ENCODE measurements around the gene AMY2A. TPM values are rescaled to one million over a fixed set of nuclear protein-coding genes. Genes with fewer than 3 reads are reported as not detected.
"Not testable (repeated sequence)": the region's sequence is repeated elsewhere in the genome, so short reads cannot be mapped to it uniquely, and the experiment has no call there.

AMY2A gene
- not detected for total RNA-seq
- 0.26 TPM for polyA plus RNA-seq (ENCODE audit: insufficient read depth, low read depth, low replicate concordance)
- long read RNA-seq, donor 1 = 0 reads
- long read RNA-seq, donor 2 = 0 reads
- long read RNA-seq, donor 3 = 0 reads
- long read RNA-seq, donor 4 = 0 reads
- long read RNA-seq, donor 5 = 0 reads
- long read RNA-seq, donor 6 = 0 reads
- long read RNA-seq, donor 7 = 0 reads
- long read RNA-seq, donor 8 = 0 reads
- long read RNA-seq, donor 9 = 0 reads
- long read RNA-seq, donor 10 = 0 reads

DNA sequence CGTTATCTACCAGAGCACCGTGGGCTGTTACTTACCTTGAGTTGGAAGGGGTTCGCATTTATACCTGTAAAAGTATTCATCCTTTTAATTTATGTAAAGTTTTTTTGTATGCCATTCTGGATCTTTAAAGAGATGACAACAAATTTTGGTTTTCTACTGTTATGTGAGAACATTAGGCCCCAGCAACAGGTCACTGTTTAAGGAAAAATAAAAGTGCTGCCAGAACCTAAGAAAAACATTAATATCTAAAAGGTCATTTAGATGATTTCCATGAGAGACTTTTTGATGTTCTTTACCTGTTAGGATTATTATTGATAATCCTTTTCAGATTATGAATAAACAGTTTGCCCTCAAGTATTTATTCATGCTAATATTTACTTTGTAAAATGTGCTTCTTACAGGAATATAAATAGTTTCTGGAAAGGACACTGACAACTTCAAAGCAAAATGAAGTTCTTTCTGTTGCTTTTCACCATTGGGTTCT lies at the start of gene AMY2A:
Gene AMY2A (plus strand): TSS at position 434 of the 484 bp plus-strand sequence. CDS start 14 bp downstream, at position 448.
- intact Hi-C loops (cut with DNase I); H3K4me3 ChIP-seq (ENCODE audit: low read length in 3 of 3); H3K9me3 ChIP-seq (ENCODE audit: control insufficient read depth in 2 of 3, insufficient read depth in 1 of 3, low read length in 3 of 3); FAIRE-seq; H3K4me1 ChIP-seq (ENCODE audit: control insufficient read depth in 2 of 3, insufficient read depth in 2 of 3, low read depth in 1 of 3, low read length in 3 of 3); H3K9ac ChIP-seq (ENCODE audit: low read length in 3 of 3); H3K36me3 ChIP-seq (ENCODE audit: control insufficient read depth in 2 of 3, insufficient read depth in 3 of 3, low read length in 3 of 3); H3K27me3 ChIP-seq (ENCODE audit: control insufficient read depth, insufficient read depth, low read length); H3K27ac ChIP-seq (ENCODE audit: low read depth in 2 of 2, low read length in 2 of 2); DNase-seq: not testable (repeated sequence)

DNA sequence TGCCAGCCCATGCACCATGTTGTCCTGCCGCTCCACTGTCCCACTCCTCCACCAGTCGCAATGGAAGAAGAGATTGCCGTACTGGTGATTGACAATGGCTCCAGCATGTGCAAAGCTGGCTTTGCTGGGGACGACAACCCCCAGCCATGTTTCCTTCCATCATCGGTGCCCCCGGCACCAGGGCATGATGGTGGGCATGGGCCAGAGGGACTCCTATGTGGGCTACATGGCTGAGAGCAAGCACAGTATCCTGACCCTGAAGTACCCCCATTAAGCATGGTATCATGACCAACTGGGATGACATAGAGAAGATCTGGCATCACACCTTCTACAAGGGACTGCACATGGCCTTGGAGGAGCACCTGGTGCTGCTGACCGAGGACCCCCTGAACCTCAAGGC lies 47.7 kb upstream of the AMY2A start:
- no peaks in the 10 kb centered on the region for H3K4me1 ChIP-seq (ENCODE audit: control insufficient read depth in 2 of 3, insufficient read depth in 2 of 3, low read depth in 1 of 3, low read length in 3 of 3)
- intact Hi-C loops (cut with DNase I) = no loop called here
- TF ChIP-seq, protein P1, sequence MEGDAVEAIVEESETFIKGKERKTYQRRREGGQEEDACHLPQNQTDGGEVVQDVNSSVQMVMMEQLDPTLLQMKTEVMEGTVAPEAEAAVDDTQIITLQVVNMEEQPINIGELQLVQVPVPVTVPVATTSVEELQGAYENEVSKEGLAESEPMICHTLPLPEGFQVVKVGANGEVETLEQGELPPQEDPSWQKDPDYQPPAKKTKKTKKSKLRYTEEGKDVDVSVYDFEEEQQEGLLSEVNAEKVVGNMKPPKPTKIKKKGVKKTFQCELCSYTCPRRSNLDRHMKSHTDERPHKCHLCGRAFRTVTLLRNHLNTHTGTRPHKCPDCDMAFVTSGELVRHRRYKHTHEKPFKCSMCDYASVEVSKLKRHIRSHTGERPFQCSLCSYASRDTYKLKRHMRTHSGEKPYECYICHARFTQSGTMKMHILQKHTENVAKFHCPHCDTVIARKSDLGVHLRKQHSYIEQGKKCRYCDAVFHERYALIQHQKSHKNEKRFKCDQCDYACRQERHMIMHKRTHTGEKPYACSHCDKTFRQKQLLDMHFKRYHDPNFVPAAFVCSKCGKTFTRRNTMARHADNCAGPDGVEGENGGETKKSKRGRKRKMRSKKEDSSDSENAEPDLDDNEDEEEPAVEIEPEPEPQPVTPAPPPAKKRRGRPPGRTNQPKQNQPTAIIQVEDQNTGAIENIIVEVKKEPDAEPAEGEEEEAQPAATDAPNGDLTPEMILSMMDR (IDR thresholded peaks at IDR 0.05; ENCODE audit: borderline replicate concordance, extremely low read depth, insufficient read depth) = no peak
- no peak overlapping the region for H3K9ac ChIP-seq (ENCODE audit: low read length in 3 of 3)
- DNase-seq (no peak), FAIRE-seq (no peak)
- no peaks in the 10 kb centered on the region for H3K36me3 ChIP-seq (ENCODE audit: control insufficient read depth in 2 of 3, insufficient read depth in 3 of 3, low read length in 3 of 3)
- H3K27ac ChIP-seq (ENCODE audit: low read depth in 2 of 2, low read length in 2 of 2) = no peak overlapping the region
- no peaks in the 10 kb centered on the region for H3K9me3 ChIP-seq (ENCODE audit: control insufficient read depth in 2 of 3, insufficient read depth in 1 of 3, low read length in 3 of 3)
- no peaks in the 10 kb centered on the region for H3K27me3 ChIP-seq (ENCODE audit: control insufficient read depth, insufficient read depth, low read length)
- H3K4me3 ChIP-seq (ENCODE audit: low read length in 3 of 3) = no peak overlapping the region

DNA sequence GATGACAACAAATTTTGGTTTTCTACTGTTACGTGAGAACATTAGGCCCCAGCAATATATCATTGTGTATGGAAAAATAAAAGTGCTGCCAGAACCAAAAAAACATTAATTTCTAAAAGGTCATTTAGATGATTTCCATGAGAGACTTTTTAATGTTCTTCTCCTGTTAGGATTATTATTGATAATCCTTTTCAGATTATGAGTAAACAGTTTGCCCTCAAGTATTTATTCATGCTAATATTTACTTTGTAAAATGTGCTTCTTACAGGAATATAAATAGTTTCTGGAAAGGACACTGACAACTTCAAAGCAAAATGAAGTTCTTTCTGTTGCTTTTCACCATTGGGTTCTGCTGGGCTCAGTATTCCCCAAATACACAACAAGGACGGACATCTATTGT lies 45.9 kb upstream of the AMY2A start, which contains the start of gene AMY2B:
Gene AMY2B (plus strand): TSS at position 301 of the 400 bp plus-strand sequence. CDS start 14 bp downstream, at position 315.
- H3K27ac ChIP-seq (ENCODE audit: low read depth in 2 of 2, low read length in 2 of 2) = not testable (repeated sequence)

DNA sequence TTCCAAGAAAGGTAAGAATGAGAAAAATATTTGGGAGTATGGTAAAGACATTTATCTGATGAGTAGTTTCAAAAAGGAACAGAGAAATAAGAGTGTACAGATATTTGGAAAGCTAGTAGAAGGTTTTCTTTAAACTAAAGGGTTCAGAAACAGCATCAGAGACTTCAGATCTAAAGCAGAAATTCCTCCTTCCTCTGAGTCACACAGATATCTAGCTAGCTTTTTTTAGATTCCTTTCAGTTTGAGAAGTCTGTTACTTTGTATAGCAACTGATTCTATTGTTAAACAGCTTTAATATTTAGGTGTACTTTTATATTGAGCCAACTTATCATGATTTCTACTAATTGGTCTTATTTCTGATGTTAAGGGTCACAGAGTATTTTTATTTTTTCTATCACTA lies 41.2 kb upstream of the AMY2A start:
- Histone ChIP-seq H3K4me3 (ENCODE audit: low read length in 3 of 3) (no peak overlapping the region), H3K36me3 (ENCODE audit: control insufficient read depth in 2 of 3, insufficient read depth in 3 of 3, low read length in 3 of 3) (no peaks in the 10 kb centered on the region), H3K9me3 (ENCODE audit: control insufficient read depth in 2 of 3, insufficient read depth in 1 of 3, low read length in 3 of 3) (no peaks in the 10 kb centered on the region), H3K27me3 (ENCODE audit: control insufficient read depth, insufficient read depth, low read length) (no peaks in the 10 kb centered on the region), H3K4me1 (ENCODE audit: control insufficient read depth in 2 of 3, insufficient read depth in 2 of 3, low read depth in 1 of 3, low read length in 3 of 3) (no peaks in the 10 kb centered on the region), H3K27ac (ENCODE audit: low read depth in 2 of 2, low read length in 2 of 2) (no peak overlapping the region), H3K9ac (ENCODE audit: low read length in 3 of 3) (no peak overlapping the region)
- intact Hi-C loops (cut with DNase I) = no loop called here
- FAIRE-seq = no peak
- DNase-seq = no peak
- TF ChIP-seq, protein P1 (IDR thresholded peaks at IDR 0.05; ENCODE audit: borderline replicate concordance, extremely low read depth, insufficient read depth) = no peak

More for the DNA sequence above, 45.9 kb upstream of the AMY2A start, which contains the start of gene AMY2B:
- H3K4me3 ChIP-seq (ENCODE audit: low read length in 3 of 3); H3K4me1 ChIP-seq (ENCODE audit: control insufficient read depth in 2 of 3, insufficient read depth in 2 of 3, low read depth in 1 of 3, low read length in 3 of 3); H3K36me3 ChIP-seq (ENCODE audit: control insufficient read depth in 2 of 3, insufficient read depth in 3 of 3, low read length in 3 of 3); FAIRE-seq; DNase-seq; H3K9me3 ChIP-seq (ENCODE audit: control insufficient read depth in 2 of 3, insufficient read depth in 1 of 3, low read length in 3 of 3); H3K27me3 ChIP-seq (ENCODE audit: control insufficient read depth, insufficient read depth, low read length); H3K9ac ChIP-seq (ENCODE audit: low read length in 3 of 3); intact Hi-C loops (cut with DNase I): not testable (repeated sequence)

DNA sequence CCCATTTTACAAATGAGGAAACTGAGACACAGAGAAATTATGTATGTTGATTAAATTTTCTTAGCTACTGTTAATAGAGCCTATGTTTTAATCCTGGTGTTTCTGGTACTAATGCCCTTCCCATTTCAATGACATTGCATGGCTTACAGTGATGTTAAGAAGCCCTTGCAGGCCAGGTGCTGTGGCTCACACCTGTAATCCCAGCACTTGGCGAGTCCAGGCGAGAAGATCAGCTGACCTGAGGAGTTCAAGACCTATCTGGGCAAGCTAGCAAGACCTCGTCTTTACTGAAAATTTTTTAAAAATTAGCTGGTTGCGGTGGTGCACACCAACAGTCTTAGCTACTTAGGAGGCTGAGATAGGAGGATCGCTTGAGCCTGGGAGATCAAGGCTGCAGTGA lies 40.4 kb upstream of the AMY2A start:
- H3K4me1 ChIP-seq (ENCODE audit: control insufficient read depth in 2 of 3, insufficient read depth in 2 of 3, low read depth in 1 of 3, low read length in 3 of 3); DNase-seq; H3K27ac ChIP-seq (ENCODE audit: low read depth in 2 of 2, low read length in 2 of 2); H3K27me3 ChIP-seq (ENCODE audit: control insufficient read depth, insufficient read depth, low read length); H3K36me3 ChIP-seq (ENCODE audit: control insufficient read depth in 2 of 3, insufficient read depth in 3 of 3, low read length in 3 of 3); intact Hi-C loops (cut with DNase I); FAIRE-seq; H3K9me3 ChIP-seq (ENCODE audit: control insufficient read depth in 2 of 3, insufficient read depth in 1 of 3, low read length in 3 of 3); H3K9ac ChIP-seq (ENCODE audit: low read length in 3 of 3); H3K4me3 ChIP-seq (ENCODE audit: low read length in 3 of 3): not testable (repeated sequence)

All from kidney (tissue), 22 donors.